Placental epithelial cell (primary cell): ENCODE measurements around the gene TNFAIP8L3. TPM values are rescaled to one million over a fixed set of nuclear protein-coding genes. Genes with fewer than 3 reads are reported as not detected.

Source experiments
- total RNA-seq: library from RNA; depleted of rRNA; stranded (reverse); fragments of >200 nt; gene quantifications from 2 replicates; pipeline ENCODE4 v1.2.3, GENCODE V29; 2012

The TNFAIP8L3 gene
- not detected in 2 replicates for total RNA-seq

DNA sequence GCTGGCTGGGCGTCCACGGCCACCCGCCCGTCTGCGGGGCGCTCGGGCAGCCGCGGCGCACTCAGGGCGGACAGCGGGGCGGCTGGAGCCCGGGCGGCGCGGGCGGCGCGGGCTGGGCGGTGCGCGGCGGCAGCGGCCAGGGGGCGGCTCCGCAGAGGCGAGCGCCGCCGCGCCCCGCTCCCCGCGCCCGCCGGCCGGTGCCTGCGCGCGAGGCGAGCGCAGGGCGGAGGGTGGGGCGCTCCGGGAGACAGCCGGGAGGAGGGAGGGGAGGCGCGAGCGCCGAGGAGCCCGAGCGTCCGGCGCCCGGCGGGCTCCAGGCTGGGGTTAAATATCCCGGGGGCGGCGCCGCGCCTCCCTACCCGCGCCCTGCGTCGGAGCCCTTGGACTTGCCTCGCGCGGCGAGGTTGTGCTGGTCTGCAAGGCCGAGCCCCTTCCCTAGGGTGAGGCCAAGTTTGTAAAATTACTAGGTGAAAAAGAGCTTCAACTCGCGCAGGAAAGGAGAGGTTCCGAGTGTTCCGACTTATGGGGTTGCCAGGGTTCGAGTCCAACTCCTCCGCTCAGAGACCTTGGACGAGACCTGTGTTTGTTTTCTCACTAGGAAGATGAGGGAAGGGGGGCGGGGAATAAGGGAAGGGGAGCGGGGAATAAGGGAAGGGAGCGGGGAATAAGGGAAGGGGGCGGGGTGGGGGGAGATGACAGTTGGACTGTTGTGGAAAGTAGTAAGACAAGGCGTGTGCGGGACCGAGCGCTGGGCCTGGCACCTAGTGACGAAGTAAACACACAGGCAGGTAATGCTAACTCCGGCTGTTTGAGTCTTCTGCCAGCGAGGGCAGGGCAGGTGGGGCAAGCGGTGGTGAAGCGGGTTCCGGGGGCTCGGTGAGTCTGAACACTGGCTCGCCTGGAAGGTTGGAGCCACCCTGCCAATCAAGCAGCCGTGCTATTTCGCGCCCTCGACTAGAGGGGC is at the start of gene TNFAIP8L3:
TNFAIP8L3 (minus strand) TSS at position 301 of the 964 bp plus-strand sequence. CDS start 311 bp downstream, outside the sequence.

Other genes starting within 250 kb of the TNFAIP8L3 start
- gene AP4E1, start 186.2 kb downstream of the TNFAIP8L3 start, total RNA-seq = 7.1 and 15.0 TPM in 2 replicates
- gene CYP19A1, start 243.7 kb upstream of the TNFAIP8L3 start, total RNA-seq = under 0.01 TPM in 1 of 2 replicates, not detected in the other
- gene GLDN, start 246.7 kb upstream of the TNFAIP8L3 start, total RNA-seq = not detected in 2 replicates